B cell (primary cell): ENCODE results near the gene KLHL30. TPM values are rescaled to one million over a fixed set of nuclear protein-coding genes. Genes with fewer than 3 reads are reported as not detected.

Experiments used
- ATAC-seq: fragments of 200-7000 bp; cut with Tn5 transposase; one replicate; pipeline ENCODE4 v1.10.0; 2021; ENCODE audit warnings: low read depth, mild to moderate bottlenecking, moderate number of reproducible peaks, moderate library complexity
- CTCF ChIA-PET: fragments of 350-600 bp; sonication (Branson Sonifier 250); formaldehyde crosslinking; loops from one replicate; lab custom pipeline; 2021; ENCODE audit warnings: antibody characterized with exemption, inconsistent platforms; lab: Charles Lee
- POLR2A ChIA-PET: fragments of 350-600 bp; sonication (Branson Sonifier 250); formaldehyde crosslinking; loops from one replicate; lab custom pipeline; 2021; ENCODE audit warnings: antibody characterized with exemption; lab: Charles Lee
- DNase-seq: peaks from one replicate; pipeline ENCODE4 v3.0.0; 2013
- H2AFZ ChIP-seq: 2 replicates; pipeline ENCODE4 v1.6.1; 2012; ENCODE audit warnings: mild to moderate bottlenecking, low read depth, low read length; ENCODE audit not compliant: insufficient read depth, poor library complexity, severe bottlenecking
- H3K27ac ChIP-seq, 2 donors: 1 replicate in 1 of 2; 2 replicates in 1 of 2; pipeline ENCODE4 v1.5.1; 2012 to 2013; ENCODE audit warnings: low read length in 2 of 2, mild to moderate bottlenecking in 2 of 2, moderate library complexity in 1 of 2
- H3K27me3 ChIP-seq, 4 experiments: fragments of 200-600 bp in 1 of 4; sonication (generic) in 1 of 4; replicated peaks in 1 of 4; 1 replicate in 2 of 4; 2 replicates in 2 of 4; pipeline versions ENCODE4 v1.6.1 to v1.7.0; 2013 to 2016; ENCODE audit warnings: low read length in 3 of 4, mild to moderate bottlenecking in 2 of 4, mixed read lengths in 1 of 4, moderate library complexity in 1 of 4; ENCODE audit not compliant: insufficient read depth in 4 of 4, control insufficient read depth in 3 of 4; ENCODE audit errors: control extremely low read depth in 1 of 4
- H3K36me3 ChIP-seq, 2 experiments: replicated peaks in 1 of 2; 1 replicate in 1 of 2; 2 replicates in 1 of 2; pipeline versions ENCODE4 v1.6.1 to v1.7.1; 2013; ENCODE audit warnings: low read length in 1 of 2; ENCODE audit not compliant: insufficient read depth in 2 of 2, control insufficient read depth in 1 of 2; ENCODE audit errors: control extremely low read depth in 1 of 2, extremely low read depth in 1 of 2
- H3K4me1 ChIP-seq, 2 donors: fragments of 200-600 bp in 1 of 2; sonication (generic) in 1 of 2; 1 replicate in 1 of 2; 2 replicates in 1 of 2; pipeline versions ENCODE4 v1.5.1 to v1.6.1; 2013 to 2017; ENCODE audit warnings: low read length in 2 of 2; ENCODE audit not compliant: control insufficient read depth in 2 of 2, insufficient read depth in 2 of 2
- H3K4me2 ChIP-seq: replicated peaks from 2 replicates; pipeline ENCODE3; 2012; ENCODE audit warnings: mild to moderate bottlenecking, low read depth, low read length; ENCODE audit not compliant: poor library complexity, severe bottlenecking
- H3K4me3 ChIP-seq, 5 experiments: fragments of 200-600 bp in 1 of 5; sonication (generic) in 1 of 5; 1 replicate in 3 of 5; 2 replicates in 2 of 5; pipeline versions ENCODE4 v1.5.1 to v1.7.0; 2011 to 2016; ENCODE audit warnings: low read length in 4 of 5, mild to moderate bottlenecking in 4 of 5, low read depth in 2 of 5, control low read depth in 1 of 5, moderate library complexity in 1 of 5; ENCODE audit not compliant: insufficient read depth in 1 of 5; ENCODE audit errors: control extremely low read depth in 1 of 5, extremely low read depth in 1 of 5
- H3K79me2 ChIP-seq: fragments of 200-600 bp; sonication (generic); one replicate; pipeline ENCODE4 v1.6.0; 2016; ENCODE audit warnings: low read length; ENCODE audit not compliant: control insufficient read depth, insufficient read depth
- H3K9ac ChIP-seq: fragments of 200-600 bp; sonication (generic); 2 replicates; pipeline ENCODE4 v1.6.1; 2017; ENCODE audit warnings: mild to moderate bottlenecking, low read length, moderate library complexity
- H3K9me3 ChIP-seq, 3 donors: one replicate each; pipeline versions ENCODE4 v1.6.1 to v1.7.1; 2013; ENCODE audit warnings: low read length in 2 of 3; ENCODE audit not compliant: control insufficient read depth in 2 of 3, insufficient read depth in 1 of 3; ENCODE audit errors: control extremely low read depth in 1 of 3
- H4K20me1 ChIP-seq: 2 replicates; pipeline ENCODE4 v1.6.0; 2012; ENCODE audit warnings: mild to moderate bottlenecking, low read length; ENCODE audit not compliant: insufficient read depth, control insufficient read depth, poor library complexity, severe bottlenecking
- H3K27ac Mint-ChIP-seq: one replicate; pipeline ENCODE4 v1.8.0; 2021; ENCODE audit warnings: mixed read lengths
- H3K27me3 Mint-ChIP-seq: one replicate; pipeline ENCODE4 v1.8.0; 2021; ENCODE audit warnings: mixed read lengths
- H3K4me1 Mint-ChIP-seq: one replicate; pipeline ENCODE4 v1.8.0; 2021; ENCODE audit warnings: mixed read lengths
- H3K4me3 Mint-ChIP-seq: one replicate; pipeline ENCODE4 v1.8.0; 2021; ENCODE audit warnings: mixed read lengths
- H3K9me3 Mint-ChIP-seq: one replicate; pipeline ENCODE4 v1.8.0; 2022; ENCODE audit warnings: mixed read lengths; ENCODE audit not compliant: insufficient read depth
- EZH2 ChIP-seq: IDR thresholded peaks from 2 replicates; pipeline ENCODE4 v1.6.1; 2012; ENCODE audit warnings: borderline replicate concordance, low read depth, mild to moderate bottlenecking, moderate library complexity, low read length; ENCODE audit not compliant: insufficient read depth, poor library complexity, severe bottlenecking
- WGBS: methylation state at CpG from one replicate; pipeline ENCODE4 v1.1.5; 2013; ENCODE audit warnings: missing lambda C conversion rate; ENCODE audit not compliant: insufficient coverage; 5-methylcytosine and 5-hydroxymethylcytosine counted together
- intact Hi-C: fragments of 100-400 bp; cut with micrococcal nuclease; formaldehyde crosslinking; loops from one replicate; pipeline ENCODE4 v1.10.0; 2022
- polyA plus RNA-seq: library from polyadenylated mRNA; depleted of rRNA; stranded (reverse); fragments of >200 nt; gene quantifications from 2 replicates; pipeline ENCODE4 v1.2.3, GENCODE V29; 2012
- total RNA-seq, 2 donors: library from RNA; stranded (reverse); fragments of 120-200 nt in 1 of 2; gene quantifications; 1 replicate in 1 of 2; 2 replicates in 1 of 2; pipeline versions ENCODE4 v1.2.3 to v1.2.4, GENCODE V29; 2013 to 2022
- TF ChIP-seq, protein P1 (sequence below): fragments of 200-600 bp; IDR thresholded peaks from one replicate; pipeline ENCODE4 v1.8.0; 2022; ENCODE audit warnings: antibody characterized with exemption, mild to moderate bottlenecking

The KLHL30 gene
- total and polyA plus RNA-seq, 2 donors (not counting 1 experiment from before 2014, with no cell fraction given), result not detected

DNA sequence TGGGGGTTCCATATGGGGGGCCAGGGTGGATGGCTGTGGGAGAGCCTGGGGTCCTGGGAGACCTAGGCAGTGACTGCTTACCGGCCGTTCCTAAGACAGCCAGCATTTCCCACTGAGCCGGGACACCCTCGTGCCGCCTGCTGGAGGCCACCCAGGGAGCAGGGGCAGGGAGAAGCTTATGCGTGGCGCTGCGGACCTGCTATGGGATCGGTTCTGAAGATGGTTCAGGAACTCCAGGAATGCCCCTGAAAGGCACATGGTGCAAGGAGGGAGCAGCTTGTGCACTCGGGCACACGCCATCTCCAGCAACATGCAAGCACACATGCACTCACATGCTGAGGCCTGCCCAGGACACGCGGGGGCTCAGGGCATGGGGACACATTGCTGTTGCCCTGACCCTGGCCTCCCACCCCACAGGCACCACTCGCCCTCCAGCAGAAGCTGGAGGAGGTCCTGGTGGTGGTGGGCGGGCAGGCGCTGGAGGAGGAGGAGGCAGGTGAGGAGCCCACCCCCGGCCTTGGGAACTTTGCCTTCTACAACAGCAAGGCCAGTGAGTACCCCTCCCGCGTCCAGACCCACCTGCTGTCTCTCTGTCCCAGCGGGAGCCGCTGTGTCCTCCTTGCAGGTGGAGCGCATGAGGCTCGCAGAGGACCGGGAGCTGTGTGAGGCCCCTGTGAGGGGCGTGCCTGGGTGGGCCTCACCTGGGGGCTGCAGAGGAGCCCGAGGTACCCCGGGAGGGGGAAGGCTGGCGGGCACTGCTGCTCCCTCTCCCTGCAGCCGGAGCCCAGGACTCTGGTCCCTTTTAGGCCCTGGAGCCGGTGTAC, 4.1 kb downstream of the KLHL30 start:
- ATAC-seq (no peak), DNase-seq (no peak)
- POLR2A ChIA-PET, result no interaction called here
- Histone ChIP-seq H3K4me1 (peaks cover 16 to 26% of the 10 kb centered on the region in 2 donors), H2AFZ (no peak overlapping the region), H3K27me3 (peaks cover 0 to 7% (median 1%) of the 10 kb centered on the region in 4 experiments), H3K4me3 (no peak overlapping the region), H3K4me2 (no peak overlapping the region), H4K20me1 (no peaks in the 10 kb centered on the region), H3K79me2 (no peaks in the 10 kb centered on the region), H3K9me3 (peaks cover 0 to 4% (median 0%) of the 10 kb centered on the region in 3 donors), H3K27ac (no peak overlapping the region), H3K9ac (no peak overlapping the region), H3K36me3 (no peaks in the 10 kb centered on the region)
- H3K4me3 Mint-ChIP-seq, result no peak overlapping the region
- no peak for TF ChIP-seq EZH2
- TF ChIP-seq, protein P1, sequence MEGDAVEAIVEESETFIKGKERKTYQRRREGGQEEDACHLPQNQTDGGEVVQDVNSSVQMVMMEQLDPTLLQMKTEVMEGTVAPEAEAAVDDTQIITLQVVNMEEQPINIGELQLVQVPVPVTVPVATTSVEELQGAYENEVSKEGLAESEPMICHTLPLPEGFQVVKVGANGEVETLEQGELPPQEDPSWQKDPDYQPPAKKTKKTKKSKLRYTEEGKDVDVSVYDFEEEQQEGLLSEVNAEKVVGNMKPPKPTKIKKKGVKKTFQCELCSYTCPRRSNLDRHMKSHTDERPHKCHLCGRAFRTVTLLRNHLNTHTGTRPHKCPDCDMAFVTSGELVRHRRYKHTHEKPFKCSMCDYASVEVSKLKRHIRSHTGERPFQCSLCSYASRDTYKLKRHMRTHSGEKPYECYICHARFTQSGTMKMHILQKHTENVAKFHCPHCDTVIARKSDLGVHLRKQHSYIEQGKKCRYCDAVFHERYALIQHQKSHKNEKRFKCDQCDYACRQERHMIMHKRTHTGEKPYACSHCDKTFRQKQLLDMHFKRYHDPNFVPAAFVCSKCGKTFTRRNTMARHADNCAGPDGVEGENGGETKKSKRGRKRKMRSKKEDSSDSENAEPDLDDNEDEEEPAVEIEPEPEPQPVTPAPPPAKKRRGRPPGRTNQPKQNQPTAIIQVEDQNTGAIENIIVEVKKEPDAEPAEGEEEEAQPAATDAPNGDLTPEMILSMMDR, result no peak
- no peaks in the 10 kb centered on the region for H3K27me3 Mint-ChIP-seq
- H3K9me3 Mint-ChIP-seq, result no peaks in the 10 kb centered on the region
- intact Hi-C loops, result no loop called here
- 94% methylated on average over 25 of the region's 30 CpGs for WGBS
- H3K27ac Mint-ChIP-seq, result no peak overlapping the region
- peaks cover 12% of the 10 kb centered on the region for H3K4me1 Mint-ChIP-seq
- CTCF ChIA-PET, result interaction anchor here (0.7 kb wide), 1 partner anchor 18 kb away, joined by 4 read pairs; no protein-coding TSS in a partner anchor

DNA sequence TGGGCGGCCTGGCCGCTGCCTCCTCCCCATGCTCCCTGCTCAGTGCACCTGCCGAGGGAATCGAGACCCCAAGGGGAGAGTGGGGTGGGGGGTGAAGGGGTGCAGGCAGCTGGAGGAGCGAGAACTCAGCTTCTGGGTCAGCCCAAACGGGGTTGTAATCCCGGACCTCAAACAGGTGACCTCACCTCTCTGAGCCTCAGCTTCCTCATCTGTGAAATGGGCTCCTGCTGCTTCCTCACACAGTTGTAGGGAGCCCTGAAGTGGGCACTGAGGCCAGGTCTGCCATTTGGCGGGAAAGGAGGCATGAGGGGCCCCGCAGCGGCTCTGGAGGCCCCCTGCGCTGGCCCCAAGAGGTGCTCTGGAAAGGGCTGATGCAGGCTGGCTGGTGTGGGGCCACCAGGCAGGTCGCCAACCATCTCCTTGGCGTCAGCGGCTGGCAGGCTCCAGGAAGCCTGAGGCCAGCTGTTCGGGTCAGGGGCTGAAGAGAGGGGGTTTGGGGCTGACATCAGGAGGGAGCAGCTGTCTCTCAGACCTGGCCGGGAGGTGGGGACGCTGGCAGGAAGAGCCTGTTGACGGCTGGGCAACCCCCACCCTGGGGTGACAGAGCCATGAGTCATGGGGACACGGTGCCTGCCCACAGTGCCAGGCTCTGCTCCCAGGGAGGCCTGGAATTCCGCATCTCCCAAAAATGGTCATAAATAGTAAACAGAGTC, 4.9 kb downstream of the KLHL30 start:
- H3K9me3 Mint-ChIP-seq, result no peaks in the 10 kb centered on the region
- Histone ChIP-seq H3K9ac (no peak overlapping the region), H3K9me3 (peaks cover 0 to 4% (median 0%) of the 10 kb centered on the region in 3 donors), H3K36me3 (no peaks in the 10 kb centered on the region), H3K4me2 (no peak overlapping the region), H3K27ac (no peak overlapping the region), H3K4me3 (no peak overlapping the region), H3K4me1 (peaks cover 13 to 22% of the 10 kb centered on the region in 2 donors), H2AFZ (no peak overlapping the region), H3K79me2 (no peaks in the 10 kb centered on the region), H3K27me3 (peaks cover 0 to 7% (median 1%) of the 10 kb centered on the region in 4 experiments), H4K20me1 (no peaks in the 10 kb centered on the region)
- WGBS, result 60% methylated on average over 18 of the region's 20 CpGs
- DNase-seq (no peak), ATAC-seq (no peak)
- H3K4me1 Mint-ChIP-seq, result peaks cover 6% of the 10 kb centered on the region
- intact Hi-C loops, result no loop called here
- H3K27ac Mint-ChIP-seq, result no peak overlapping the region
- ChIA-PET POLR2A (no interaction called here), CTCF (no interaction called here)
- no peaks in the 10 kb centered on the region for H3K27me3 Mint-ChIP-seq
- TF ChIP-seq EZH2, result no peak
- TF ChIP-seq, protein P1, result no peak
- H3K4me3 Mint-ChIP-seq, result no peak overlapping the region
